Panc1 (cell line): ENCODE results near the gene TSTD2. TPM values are rescaled to one million over a fixed set of nuclear protein-coding genes. Genes with fewer than 3 reads are reported as not detected.
A peak's percentile ranks its signal among the peaks of the same experiment; 100 is the strongest.

Source experiments
- ATAC-seq: fragments of 200-7000 bp; cut with Tn5 transposase; 2 replicates; pipeline ENCODE4 v1.9.1; 2020; ENCODE audit warnings: mild to moderate bottlenecking, moderate library complexity
- BruUV-seq: library from RNA; stranded (reverse); fragments of 400-500 nt; replicated peaks from 2 replicates; lab custom pipeline; 2021; lab: Mats Ljungman, UMichigan
- CTCF ChIA-PET: fragments of 300-600 bp; sonication (Branson Sonifier 250); formaldehyde crosslinking; loops from one replicate; lab custom pipeline; 2022; ENCODE audit warnings: antibody characterized with exemption; lab: Charles Lee
- POLR2A ChIA-PET: fragments of 300-600 bp; sonication (Branson Sonifier 250); formaldehyde crosslinking; loops from one replicate; lab custom pipeline; 2022; ENCODE audit warnings: antibody characterized with exemption; lab: Charles Lee
- DNase-seq: peaks from one replicate; pipeline ENCODE4 v3.0.0-alpha.2; 2010; ENCODE audit warnings: low read depth, low spot score
- H3K27ac ChIP-seq: 2 replicates; pipeline ENCODE4 v1.5.1; 2011; ENCODE audit warnings: mild to moderate bottlenecking, low read length, inconsistent platforms
- H3K27me3 ChIP-seq: fragments of 200-500 bp; sonication (Bioruptor generic); 2 replicates; pipeline ENCODE4 v1.6.0; 2014; ENCODE audit warnings: low read length, inconsistent platforms; ENCODE audit not compliant: control insufficient read depth, insufficient read depth
- H3K36me3 ChIP-seq: fragments of 200-500 bp; sonication (Bioruptor generic); 2 replicates; pipeline ENCODE4 v1.5.1; 2014; ENCODE audit warnings: inconsistent platforms, mild to moderate bottlenecking, low read length, moderate library complexity; ENCODE audit not compliant: control insufficient read depth, insufficient read depth
- H3K4me1 ChIP-seq: 2 replicates; pipeline ENCODE4 v1.5.1; 2011; ENCODE audit warnings: inconsistent platforms, mild to moderate bottlenecking, low read length, moderate library complexity; ENCODE audit not compliant: control insufficient read depth, insufficient read depth
- H3K4me3 ChIP-seq, 2 experiments: 2 replicates each; pipeline ENCODE4 v1.5.1; 2011 to 2012; ENCODE audit warnings: low read depth in 2 of 2, low read length in 2 of 2, mild to moderate bottlenecking in 2 of 2, inconsistent platforms in 1 of 2, moderate library complexity in 1 of 2
- H3K9me3 ChIP-seq: fragments of 200-500 bp; sonication (Bioruptor generic); 2 replicates; pipeline ENCODE4 v1.5.1; 2014; ENCODE audit warnings: low read depth, mild to moderate bottlenecking, inconsistent platforms, low read length, moderate library complexity; ENCODE audit not compliant: control insufficient read depth, insufficient read depth
- CTCF ChIP-seq: fragments of 450-650 bp; IDR thresholded peaks from 2 replicates; pipeline ENCODE4 v1.5.1; 2017; ENCODE audit warnings: mild to moderate bottlenecking
- POLR2AphosphoS5 ChIP-seq: IDR thresholded peaks from 2 replicates; pipeline ENCODE4 v1.6.1; 2012; ENCODE audit warnings: mild to moderate bottlenecking, low read depth, low read length, moderate library complexity
- REST ChIP-seq, 2 experiments: IDR thresholded peaks; 2 replicates each; pipeline ENCODE4 v1.6.1; 2011 to 2012; ENCODE audit warnings: low read depth in 2 of 2, control low read depth in 1 of 2, low read length in 1 of 2, mild to moderate bottlenecking in 1 of 2, moderate library complexity in 1 of 2; ENCODE audit not compliant: insufficient read depth in 1 of 2
- SIN3A ChIP-seq: IDR thresholded peaks from 2 replicates; pipeline ENCODE4 v1.6.1; 2012; ENCODE audit warnings: low read depth, mild to moderate bottlenecking, low read length, moderate library complexity, borderline replicate concordance; ENCODE audit not compliant: insufficient read depth
- TCF7L2 ChIP-seq: IDR thresholded peaks from 2 replicates; pipeline ENCODE4 v1.6.1; 2011; ENCODE audit warnings: mild to moderate bottlenecking, low read depth, low read length, inconsistent platforms
- in situ Hi-C: cut with HindIII; loops from 2 replicates; pipeline ENCODE4 v1.10.0; 2016; ENCODE audit warnings: low sequenced_read_pairs, low pct_unique_long_range_greater_than_20kb
- intact Hi-C: fragments of 100-400 bp; cut with micrococcal nuclease; formaldehyde crosslinking; loops from one replicate; pipeline ENCODE4 v1.10.0; 2022; ENCODE audit not compliant: unreplicated experiment
- total RNA-seq: library from RNA; stranded (reverse); gene quantifications from one replicate; pipeline ENCODE4 v1.2.1, GENCODE V29; 2021; ENCODE audit not compliant: unreplicated experiment

Gene TSTD2
- total RNA-seq, 1 experiment from 2014 or later = 10.1 TPM

- ChIA-PET CTCF (interaction anchor here (0.6 kb wide), 1 partner anchor 343 kb away, joined by 6 read pairs; no protein-coding TSS in a partner anchor), POLR2A (no interaction called here)
- Histone ChIP-seq H3K4me3 (no peak overlapping the region), H3K27me3 (no peaks in the 10 kb centered on the region), H3K36me3 (no peaks in the 10 kb centered on the region), H3K9me3 (no peaks in the 10 kb centered on the region), H3K4me1 (no peaks in the 10 kb centered on the region), H3K27ac (no peak overlapping the region)
- in situ Hi-C loops (no loop called here), intact Hi-C loops (no loop called here)
- BruUV-seq = no TSS peak
- no peak for DNase-seq
- TF ChIP-seq REST (IDR thresholded peaks at IDR 0.05; ENCODE audit: insufficient read depth in 1 of 2, low read depth in 2 of 2, low read length in 1 of 2) (no peak), POLR2AphosphoS5 (no peak), SIN3A (no peak), CTCF (no peak)
- 0 out of 2 replicates have a peak, but pooled peaks have one; percentile 12 for ATAC-seq
Measured at GRCh38 chr9:97556036-97556720, 77.0 kb downstream of the TSTD2 start.

DNA sequence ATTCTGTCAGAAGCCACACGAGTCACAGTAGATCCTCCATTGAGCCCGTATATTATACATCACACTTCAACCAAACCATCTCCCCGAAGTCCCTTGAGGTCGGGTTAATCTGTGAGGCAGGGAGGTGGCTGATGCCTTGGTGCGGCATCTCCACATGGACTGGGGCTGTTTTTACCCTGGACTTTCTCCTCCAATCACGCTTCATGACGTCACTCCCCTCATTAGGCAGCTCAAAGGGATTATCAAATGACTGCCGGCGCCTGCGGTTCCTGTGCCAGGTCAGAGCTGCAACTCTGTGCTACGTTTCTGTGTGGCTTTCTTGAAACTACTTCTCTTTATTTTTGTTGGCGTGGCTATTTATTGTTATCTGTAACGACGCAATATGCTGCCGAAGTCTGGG lies 78.0 kb downstream of the TSTD2 start:
- Histone ChIP-seq H3K27me3 (no peaks in the 10 kb centered on the region), H3K4me3 (no peak overlapping the region), H3K36me3 (no peaks in the 10 kb centered on the region), H3K4me1 (no peaks in the 10 kb centered on the region), H3K9me3 (no peaks in the 10 kb centered on the region), H3K27ac (no peak overlapping the region)
- ChIA-PET CTCF (no interaction called here), POLR2A (no interaction called here)
- DNase-seq (no peak), ATAC-seq (no peak)
- in situ Hi-C loops = no loop called here
- TF ChIP-seq TCF7L2 (no peak), REST (IDR thresholded peaks at IDR 0.05; ENCODE audit: insufficient read depth in 1 of 2, low read depth in 2 of 2, low read length in 1 of 2) (no peak), CTCF (no peak), POLR2AphosphoS5 (no peak), SIN3A (no peak)
- intact Hi-C loops = no loop called here
- BruUV-seq = no TSS peak
